Gastroesophageal sphincter (tissue), 3 donors: ENCODE data around the gene DNPH1.

Experiments used
- CTCF ChIP-seq, 4 experiments: fragments of 200-600 bp in 2 of 4; fragments of 450-650 bp in 2 of 4; sonication (generic) in 1 of 4; IDR thresholded peaks; one replicate each; pipeline ENCODE4 v1.5.1; 2017 to 2019; ENCODE audit warnings: antibody characterized with exemption in 4 of 4, mild to moderate bottlenecking in 2 of 4, moderate library complexity in 2 of 4
- POLR2AphosphoS5 ChIP-seq: sonication (generic); formaldehyde crosslinking; IDR thresholded peaks from one replicate; pipeline ENCODE4 v1.6.1; 2017; ENCODE audit warnings: antibody characterized with exemption

- TF ChIP-seq CTCF (IDR thresholded peaks at IDR 0.05) (no peak), POLR2AphosphoS5 (no peak)
These were observed 13.1 kb downstream of the DNPH1 start for GRCh38 chr6:43216200-43216599.
